BLaER1 treated with 17β-estradiol and CSF1 and Interleukin-3, amounts not matched to agents 10 nM and 100 nM (cell line): Measurements from ENCODE around the gene DENND11.

Source experiments
- H3K27ac ChIP-seq, 11 experiments: shearing (Covaris generic); formaldehyde crosslinking; 2 replicates each; pipeline ENCODE4 v1.8.1; 2022
- H3K27me3 ChIP-seq, 11 experiments: shearing (Covaris generic); formaldehyde crosslinking; 2 replicates each; pipeline ENCODE4 v1.8.1; 2022
- H3K36me3 ChIP-seq, 11 experiments: shearing (Covaris generic); formaldehyde crosslinking; 2 replicates each; pipeline ENCODE4 v1.8.1; 2022
- H3K4me1 ChIP-seq, 10 experiments: shearing (Covaris generic); formaldehyde crosslinking; 2 replicates each; pipeline ENCODE4 v1.8.1; 2022
- H3K4me2 ChIP-seq, 11 experiments: shearing (Covaris generic); formaldehyde crosslinking; 2 replicates each; pipeline ENCODE4 v1.8.1; 2022
- H3K4me3 ChIP-seq, 10 experiments: shearing (Covaris generic); formaldehyde crosslinking; 2 replicates each; pipeline ENCODE4 v1.8.1; 2022
- H3K9ac ChIP-seq, 11 experiments: shearing (Covaris generic); formaldehyde crosslinking; 2 replicates each; pipeline ENCODE4 v1.8.1; 2022
- H3K9me3 ChIP-seq, 11 experiments: shearing (Covaris generic); formaldehyde crosslinking; replicated peaks in 1 of 11; 2 replicates each; pipeline ENCODE4 v1.8.1; 2022
- H4K20me1 ChIP-seq, 11 experiments: shearing (Covaris generic); formaldehyde crosslinking; 2 replicates each; pipeline ENCODE4 v1.8.1; 2022
- Cebpa-rat ChIP-seq, 11 experiments: shearing (Covaris generic); IDR thresholded peaks; 2 replicates each; pipeline ENCODE4 v1.8.1; 2022

The DENND11 gene

GRCh38 chr7:141671705-141672496 lies 30.1 kb downstream of the DENND11 start:
- H3K9me3 ChIP-seq, result peaks cover 0 to 15% (median 9%) of the 10 kb centered on the region in 11 experiments; a peak in 13 of 22 replicates
- peaks cover 9 to 41% (median 20%) of the 10 kb centered on the region in 10 experiments; a peak in 18 of 20 replicates for H3K4me1 ChIP-seq
- no peaks in the 10 kb centered on the region for H3K27me3 ChIP-seq
- no peak overlapping the region for H3K4me2 ChIP-seq
- H3K36me3 ChIP-seq, result peaks cover 17 to 45% (median 30%) of the 10 kb centered on the region in 11 experiments; a peak in 19 of 22 replicates
- H4K20me1 ChIP-seq, result no peaks in the 10 kb centered on the region
- no peak for TF ChIP-seq Cebpa-rat (IDR thresholded peaks at IDR 0.05)
- no peak overlapping the region for H3K27ac ChIP-seq
- no peak overlapping the region for H3K4me3 ChIP-seq
- no peak overlapping the region for H3K9ac ChIP-seq

DNA sequence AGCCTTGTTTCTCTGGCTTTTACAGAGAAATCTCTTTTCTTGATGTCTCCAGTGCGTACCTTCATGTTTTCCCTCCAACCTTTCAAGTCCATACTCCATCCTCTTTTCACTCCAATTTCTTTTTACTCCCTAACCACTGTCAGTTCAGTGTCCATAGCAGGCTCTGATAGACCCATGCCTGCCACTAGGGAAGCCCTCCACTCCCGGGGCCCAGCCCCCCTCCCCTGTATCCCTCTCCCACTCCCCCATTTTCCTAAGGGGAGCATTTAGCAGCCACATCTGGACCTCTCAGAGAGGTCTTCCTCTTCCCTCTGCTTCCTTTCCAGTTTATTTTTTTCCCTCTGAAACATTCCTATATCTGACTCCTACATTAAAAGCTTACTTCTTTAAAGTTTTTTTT lies 33.1 kb downstream of the DENND11 start:
- no peak for TF ChIP-seq Cebpa-rat (IDR thresholded peaks at IDR 0.05)
- Histone ChIP-seq H3K36me3 (peaks cover 18 to 68% (median 45%) of the 10 kb centered on the region in 11 experiments), H3K9ac (no peak overlapping the region)

GRCh38 chr7:141666071-141666470 lies 35.9 kb downstream of the DENND11 start:
- H3K36me3 ChIP-seq, result peaks cover 25 to 53% (median 48%) of the 10 kb centered on the region in 11 experiments; a peak in 21 of 22 replicates
- H3K27me3 ChIP-seq, result no peaks in the 10 kb centered on the region
- no peak overlapping the region for H3K4me2 ChIP-seq
- TF ChIP-seq Cebpa-rat (IDR thresholded peaks at IDR 0.05), result no peak
- H3K9ac ChIP-seq, result no peak overlapping the region
- no peaks in the 10 kb centered on the region for H3K9me3 ChIP-seq
- no peaks in the 10 kb centered on the region for H4K20me1 ChIP-seq
- no peak overlapping the region for H3K4me3 ChIP-seq
- no peak overlapping the region for H3K27ac ChIP-seq
- H3K4me1 ChIP-seq, result peaks cover 7 to 44% (median 18%) of the 10 kb centered on the region in 10 experiments; a peak in 19 of 20 replicates

More for the DNA sequence above, 33.1 kb downstream of the DENND11 start:
- H4K20me1 ChIP-seq, result no peaks in the 10 kb centered on the region
- no peaks in the 10 kb centered on the region for H3K27me3 ChIP-seq
- no peak overlapping the region for H3K4me3 ChIP-seq
- peaks cover 0 to 15% (median 9%) of the 10 kb centered on the region in 11 experiments; a peak in 13 of 22 replicates for H3K9me3 ChIP-seq
- H3K27ac ChIP-seq, result no peak overlapping the region
- peaks cover under 1 to 17% (median 3%) of the 10 kb centered on the region in 10 experiments; a peak in 17 of 20 replicates for H3K4me1 ChIP-seq
- H3K4me2 ChIP-seq, result peak overlapping the region in 2 of 11 experiments; percentile 15 to 28; a peak in 3 of 22 replicates

DNA sequence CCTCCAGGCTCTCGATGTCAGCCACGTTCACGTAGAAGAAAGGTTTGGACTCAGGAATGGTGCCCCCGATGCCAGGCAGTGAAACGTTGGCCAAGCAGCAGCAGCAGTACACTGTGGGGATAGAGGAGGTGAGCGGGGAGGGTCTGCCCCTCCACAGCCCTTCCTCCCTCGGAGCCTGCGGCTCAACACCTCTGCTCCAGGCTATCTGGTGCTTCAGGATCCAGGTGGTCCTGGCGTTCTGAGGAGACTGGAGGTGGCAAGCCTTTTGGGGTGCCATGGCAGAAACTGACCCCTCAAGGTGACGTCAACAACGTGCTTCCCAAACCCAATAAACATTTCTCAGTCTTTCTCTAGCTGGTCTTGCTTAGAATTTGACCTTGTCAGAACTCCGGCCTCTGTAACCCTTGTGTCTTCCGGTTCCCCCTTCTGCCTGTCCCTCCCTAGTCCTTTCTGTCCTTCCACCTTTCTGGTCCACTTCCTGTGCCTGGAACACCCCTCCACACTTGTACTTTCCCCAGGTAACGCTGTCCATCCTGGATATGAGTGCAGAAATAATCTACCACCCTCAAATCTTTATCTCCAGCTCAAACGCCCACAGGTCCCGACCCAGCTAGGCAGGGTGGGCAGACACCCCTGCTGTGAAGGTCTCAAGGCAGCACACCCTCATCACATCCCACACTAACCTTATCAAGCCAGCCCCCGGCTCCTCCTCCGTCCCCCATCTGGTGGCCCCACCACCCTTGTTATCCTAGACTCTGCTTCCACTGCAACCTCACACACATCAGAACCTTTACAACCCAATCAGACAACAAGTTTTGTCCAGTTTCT lies 36.5 kb downstream of the DENND11 start:
- peaks cover 7 to 51% (median 21%) of the 10 kb centered on the region in 10 experiments; a peak in 19 of 20 replicates for H3K4me1 ChIP-seq
- H3K4me3 ChIP-seq, result no peak overlapping the region
- no peak overlapping the region for H3K4me2 ChIP-seq
- no peaks in the 10 kb centered on the region for H3K27me3 ChIP-seq
- no peaks in the 10 kb centered on the region for H4K20me1 ChIP-seq
- peaks cover 25 to 51% (median 42%) of the 10 kb centered on the region in 11 experiments; a peak in 21 of 22 replicates for H3K36me3 ChIP-seq
- H3K27ac ChIP-seq, result no peak overlapping the region
- TF ChIP-seq Cebpa-rat (IDR thresholded peaks at IDR 0.05), result no peak
- H3K9ac ChIP-seq, result no peak overlapping the region
- H3K9me3 ChIP-seq, result no peaks in the 10 kb centered on the region

- H3K36me3 ChIP-seq, result peaks cover 26 to 60% (median 45%) of the 10 kb centered on the region in 11 experiments
- no peaks in the 10 kb centered on the region for H3K27me3 ChIP-seq
- H3K4me1 ChIP-seq, result peaks cover 7 to 61% (median 29%) of the 10 kb centered on the region in 10 experiments; a peak in 19 of 20 replicates
- H3K4me3 ChIP-seq, result no peak overlapping the region
- no peaks in the 10 kb centered on the region for H3K9me3 ChIP-seq
- TF ChIP-seq Cebpa-rat (IDR thresholded peaks at IDR 0.05), result no peak
- peak overlapping the region in 3 of 11 experiments; percentile 64 to 89 (median 83); a peak in 4 of 22 replicates for H3K4me2 ChIP-seq
- peak overlapping the region in 2 of 11 experiments; percentile 87 to 89; a peak in 3 of 22 replicates for H3K27ac ChIP-seq
- H3K9ac ChIP-seq, result no peak overlapping the region
- no peaks in the 10 kb centered on the region for H4K20me1 ChIP-seq
Measured at GRCh38 chr7:141664450-141664849, 37.5 kb downstream of the DENND11 start.

DNA sequence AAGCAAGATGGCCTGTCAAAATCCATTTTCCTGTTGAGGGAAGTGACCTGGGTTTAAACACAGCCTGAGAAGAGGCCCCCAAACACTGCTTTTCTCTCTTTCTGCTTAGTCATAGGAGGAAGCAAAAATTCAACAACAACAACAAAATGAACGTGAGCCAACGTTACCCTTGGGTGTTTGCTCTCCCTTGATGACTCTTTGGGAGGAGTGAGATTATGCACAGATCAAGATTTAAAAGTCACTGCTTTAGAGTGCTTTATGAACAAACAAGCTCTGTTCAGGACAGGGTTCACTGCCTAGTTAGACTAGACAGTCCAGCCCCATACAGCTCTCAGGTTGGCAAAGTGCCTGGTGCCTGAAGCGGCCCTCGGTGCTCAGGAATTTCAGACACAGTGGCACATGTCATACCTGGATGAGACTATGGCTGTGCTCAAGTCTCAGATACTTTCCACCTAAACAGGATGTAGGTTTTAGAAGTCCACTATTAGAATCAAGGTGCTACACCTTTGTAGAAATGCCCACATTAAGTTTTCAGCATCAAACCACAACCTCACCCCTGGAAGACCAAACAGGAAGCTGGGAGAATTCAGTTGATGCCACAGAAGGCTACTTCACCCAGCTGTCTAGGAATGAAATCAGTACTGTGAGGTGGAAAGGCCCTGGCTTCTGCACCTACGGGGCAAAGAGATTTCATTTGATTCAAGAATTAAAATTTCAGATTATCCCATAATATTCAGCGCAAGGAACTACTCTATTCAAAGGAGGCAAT lies 38.7 kb downstream of the DENND11 start:
- Histone ChIP-seq H3K4me2 (peak overlapping the region in 9 of 11 experiments; percentile 22 to 89 (median 64); a peak in 17 of 22 replicates), H3K36me3 (peaks cover 31 to 72% (median 53%) of the 10 kb centered on the region in 11 experiments), H3K27me3 (no peaks in the 10 kb centered on the region), H3K9ac (peak overlapping the region in 6 of 11 experiments; percentile 10 to 68 (median 42); a peak in 8 of 22 replicates), H3K27ac (peak overlapping the region in 10 of 11 experiments; percentile 10 to 89 (median 60); a peak in 18 of 22 replicates), H3K9me3 (no peaks in the 10 kb centered on the region), H4K20me1 (no peaks in the 10 kb centered on the region), H3K4me3 (no peak overlapping the region), H3K4me1 (peaks cover 7 to 63% (median 29%) of the 10 kb centered on the region in 10 experiments; a peak in 19 of 20 replicates)
- no peak for TF ChIP-seq Cebpa-rat (IDR thresholded peaks at IDR 0.05)

- peaks cover 21 to 95% (median 65%) of the 10 kb centered on the region in 11 experiments for H3K36me3 ChIP-seq
- peak overlapping the region in 6 of 11 experiments; percentile 36 to 89 (median 70); a peak in 11 of 22 replicates for H3K4me2 ChIP-seq
- peaks cover 7 to 62% (median 29%) of the 10 kb centered on the region in 10 experiments; a peak in 19 of 20 replicates for H3K4me1 ChIP-seq
- no peak overlapping the region; a peak in 1 of 20 replicates for H3K4me3 ChIP-seq
- peak overlapping the region in 6 of 11 experiments; percentile 47 to 80 (median 74); a peak in 11 of 22 replicates for H3K9ac ChIP-seq
- no peaks in the 10 kb centered on the region for H3K9me3 ChIP-seq
- H4K20me1 ChIP-seq, result no peaks in the 10 kb centered on the region
- no peaks in the 10 kb centered on the region for H3K27me3 ChIP-seq
- H3K27ac ChIP-seq, result peak overlapping the region in 9 of 11 experiments; percentile 15 to 89 (median 75); a peak in 16 of 22 replicates
- no peak for TF ChIP-seq Cebpa-rat (IDR thresholded peaks at IDR 0.05)
Measured at GRCh38 chr7:141660259-141660658, 41.7 kb downstream of the DENND11 start.

- no peak for TF ChIP-seq Cebpa-rat (IDR thresholded peaks at IDR 0.05)
- peak overlapping the region in 3 of 11 experiments; percentile 29 to 76 (median 75); a peak in 3 of 22 replicates for H3K9ac ChIP-seq
- no peaks in the 10 kb centered on the region for H3K9me3 ChIP-seq
- no peaks in the 10 kb centered on the region for H4K20me1 ChIP-seq
- no peak overlapping the region for H3K4me3 ChIP-seq
- H3K4me2 ChIP-seq, result peak overlapping the region in 5 of 11 experiments; percentile 64 to 83 (median 71); a peak in 7 of 22 replicates
- H3K36me3 ChIP-seq, result peaks cover 14 to 94% (median 60%) of the 10 kb centered on the region in 11 experiments; a peak in 21 of 22 replicates
- no peaks in the 10 kb centered on the region for H3K27me3 ChIP-seq
- H3K4me1 ChIP-seq, result peaks cover 7 to 64% (median 30%) of the 10 kb centered on the region in 10 experiments; a peak in 19 of 20 replicates
- H3K27ac ChIP-seq, result peak overlapping the region in 8 of 11 experiments; percentile 15 to 89 (median 66); a peak in 13 of 22 replicates
Measured at GRCh38 chr7:141659501-141659900, 42.5 kb downstream of the DENND11 start.
